Nephron (organoid): ENCODE measurements around the gene CARD11.
A peak's percentile ranks its signal among the peaks of the same experiment; 100 is the strongest.

Experiments used
- H3K27ac Mint-ChIP-seq, 3 experiments: 2 replicates each; pipeline ENCODE4 v1.8.0; 2020; ENCODE audit warnings: mixed read lengths in 3 of 3, mild to moderate bottlenecking in 2 of 3, moderate library complexity in 1 of 3
- H3K27me3 Mint-ChIP-seq: 2 replicates; pipeline ENCODE4 v1.8.0; 2021; ENCODE audit warnings: low read depth, mild to moderate bottlenecking, moderate library complexity, mixed read lengths
- H3K36me3 Mint-ChIP-seq: 2 replicates; pipeline ENCODE4 v1.8.0; 2020; ENCODE audit warnings: low read depth, mixed read lengths
- H3K4me1 Mint-ChIP-seq: 2 replicates; pipeline ENCODE4 v1.8.0; 2020; ENCODE audit warnings: mixed read lengths
- H3K4me3 Mint-ChIP-seq, 3 experiments: 2 replicates each; pipeline ENCODE4 v1.8.0; 2020; ENCODE audit warnings: mild to moderate bottlenecking in 3 of 3, mixed read lengths in 3 of 3, moderate library complexity in 2 of 3
- H3K9me3 Mint-ChIP-seq: 2 replicates; pipeline ENCODE4 v1.8.0; 2020; ENCODE audit warnings: mixed read lengths
- CTCF ChIP-seq, 3 experiments: fragments of 200-600 bp; sonication (generic); IDR thresholded peaks; one replicate each; pipeline ENCODE4 v1.5.0; 2021; ENCODE audit warnings: antibody characterized with exemption in 3 of 3; ENCODE audit not compliant: unreplicated experiment in 3 of 3

CARD11 gene

GRCh38 chr7:2879354-2879753 lies 164.3 kb downstream of the CARD11 start:
- H3K27me3 Mint-ChIP-seq, result peaks cover 39% of the 10 kb centered on the region
- peak overlapping the region in 2 of 3 experiments; percentile 2 to 59 for H3K27ac Mint-ChIP-seq
- TF ChIP-seq CTCF (IDR thresholded peaks at IDR 0.05; ENCODE audit: unreplicated experiment in 3 of 3), result no peak
- H3K4me1 Mint-ChIP-seq, result peaks cover 50% of the 10 kb centered on the region
- no peak overlapping the region for H3K4me3 Mint-ChIP-seq
- H3K9me3 Mint-ChIP-seq, result peaks cover 2% of the 10 kb centered on the region
- H3K36me3 Mint-ChIP-seq, result no peaks in the 10 kb centered on the region

DNA sequence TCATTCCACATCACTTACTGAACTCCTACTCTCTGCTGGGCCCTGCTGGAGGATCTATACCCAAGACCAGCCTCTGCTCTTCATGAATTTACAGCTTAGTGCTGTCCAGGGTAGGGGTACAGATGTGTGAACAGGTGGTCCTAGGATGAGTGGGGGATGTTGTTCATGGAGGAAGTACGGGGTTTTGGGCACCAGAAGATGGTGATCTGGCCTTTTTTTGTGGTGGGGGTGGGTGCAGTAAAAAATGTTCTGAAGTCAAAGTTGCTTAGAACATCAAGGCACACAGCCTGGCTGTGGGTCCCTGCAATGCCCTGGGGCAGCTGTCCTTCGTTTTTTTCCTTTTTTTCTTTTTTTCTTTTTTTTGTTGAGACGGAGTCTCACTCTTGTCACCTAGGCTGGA lies 165.4 kb downstream of the CARD11 start:
- H3K4me3 Mint-ChIP-seq, result peak overlapping the region in 1 of 3 experiments; percentile 20
- no peaks in the 10 kb centered on the region for H3K36me3 Mint-ChIP-seq
- peaks cover 2% of the 10 kb centered on the region for H3K9me3 Mint-ChIP-seq
- peaks cover 49% of the 10 kb centered on the region for H3K4me1 Mint-ChIP-seq
- peaks cover 39% of the 10 kb centered on the region for H3K27me3 Mint-ChIP-seq
- TF ChIP-seq CTCF (IDR thresholded peaks at IDR 0.05; ENCODE audit: unreplicated experiment in 3 of 3), result no peak
- no peak overlapping the region for H3K27ac Mint-ChIP-seq

DNA sequence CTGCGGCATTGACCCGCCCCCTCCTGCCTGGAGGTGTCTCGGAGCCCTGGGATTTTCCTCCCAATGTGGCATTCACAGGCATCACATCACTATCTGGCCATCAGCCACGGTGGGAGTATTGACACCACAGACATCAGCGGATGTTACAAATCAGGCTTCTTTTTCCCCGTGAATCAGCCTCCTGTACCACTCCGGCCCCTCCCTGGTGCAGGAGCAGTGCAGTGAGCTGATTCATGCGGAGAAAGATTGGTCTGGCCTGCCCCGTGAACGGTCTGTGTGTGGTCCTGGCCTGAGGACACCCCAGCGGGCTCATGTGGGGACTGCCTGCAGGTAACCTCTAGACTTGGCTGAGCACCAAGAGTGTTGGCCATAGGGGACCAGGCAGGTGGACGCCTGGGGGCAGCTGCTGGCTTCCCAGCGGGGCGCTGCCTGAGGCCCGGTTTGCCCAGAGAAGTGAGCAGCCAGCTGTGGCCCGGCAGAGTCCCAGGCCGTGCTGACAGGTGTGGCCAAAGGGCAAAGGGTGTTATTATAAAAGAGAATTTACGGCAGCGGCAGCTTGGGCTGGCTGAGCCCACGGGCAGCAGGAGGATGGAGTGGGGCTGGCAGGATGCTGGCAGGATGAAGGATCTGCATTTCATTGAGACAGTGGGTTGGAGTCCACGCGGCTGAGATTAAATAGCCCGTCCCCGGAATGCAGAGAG lies 167.5 kb downstream of the CARD11 start:
- TF ChIP-seq CTCF (IDR thresholded peaks at IDR 0.05; ENCODE audit: unreplicated experiment in 3 of 3), result no peak
- Mint-ChIP-seq H3K4me3 (peak overlapping the region in 1 of 3 experiments; percentile 37), H3K27me3 (peaks cover 40% of the 10 kb centered on the region), H3K27ac (no peak overlapping the region), H3K9me3 (peaks cover 2% of the 10 kb centered on the region), H3K4me1 (peaks cover 51% of the 10 kb centered on the region), H3K36me3 (no peaks in the 10 kb centered on the region)

- H3K27me3 Mint-ChIP-seq, result peaks cover 26% of the 10 kb centered on the region
- peak overlapping the region; percentile 93 to 100 (median 97) for H3K27ac Mint-ChIP-seq
- no peaks in the 10 kb centered on the region for H3K36me3 Mint-ChIP-seq
- H3K9me3 Mint-ChIP-seq, result peaks cover 2% of the 10 kb centered on the region
- no peak for TF ChIP-seq CTCF (IDR thresholded peaks at IDR 0.05; ENCODE audit: unreplicated experiment in 3 of 3)
- peaks cover 45% of the 10 kb centered on the region for H3K4me1 Mint-ChIP-seq
- H3K4me3 Mint-ChIP-seq, result no peak overlapping the region
Observed at GRCh38 chr7:2873686-2874551, 169.7 kb downstream of the CARD11 start.

- H3K27me3 Mint-ChIP-seq, result peaks cover 19% of the 10 kb centered on the region
- H3K9me3 Mint-ChIP-seq, result peaks cover 2% of the 10 kb centered on the region
- peaks cover 41% of the 10 kb centered on the region for H3K4me1 Mint-ChIP-seq
- TF ChIP-seq CTCF (IDR thresholded peaks at IDR 0.05; ENCODE audit: unreplicated experiment in 3 of 3), result no peak
- no peaks in the 10 kb centered on the region for H3K36me3 Mint-ChIP-seq
- H3K4me3 Mint-ChIP-seq, result no peak overlapping the region
- H3K27ac Mint-ChIP-seq, result peak overlapping the region; percentile 93 to 100 (median 97)
Observed at GRCh38 chr7:2873146-2873545, 170.5 kb downstream of the CARD11 start.
